Endothelial cell of umbilical vein (primary cell): ENCODE data around the gene PGGHG. TPM values are rescaled to one million over a fixed set of nuclear protein-coding genes. Genes with fewer than 3 reads are reported as not detected.

Experiments used
- BruUV-seq: library from RNA; stranded (reverse); fragments of 400-500 nt; replicated peaks from 2 replicates; lab custom pipeline; 2021; lab: Mats Ljungman, UMichigan
- CTCF ChIA-PET: fragments of 300-600, 350-600 bp; sonication (Branson Sonifier 250); formaldehyde crosslinking; loops from one replicate; lab custom pipeline; 2021; ENCODE audit warnings: antibody characterized with exemption, inconsistent platforms; lab: Charles Lee
- POLR2A ChIA-PET: fragments of 300-600, 350-600 bp; sonication (Branson Sonifier 250); formaldehyde crosslinking; loops from one replicate; lab custom pipeline; 2021; ENCODE audit warnings: antibody characterized with exemption, inconsistent platforms; lab: Charles Lee
- DNase-seq: peaks from one replicate; pipeline ENCODE4 v3.0.0-alpha.2; 2011; ENCODE audit warnings: low read depth, low spot score
- FAIRE-seq: peaks from 2 replicates; lab custom pipeline; 2011; peaks lifted over from hg19 to GRCh38; lab: Jason Lieb, UNC
- H2AFZ ChIP-seq: 2 replicates; pipeline ENCODE4 v1.6.0; 2012; ENCODE audit warnings: low read depth, low read length, control low read depth, inconsistent platforms
- H3K27ac ChIP-seq: 2 replicates; pipeline ENCODE4 v1.5.1; 2011; ENCODE audit warnings: low read depth, mild to moderate bottlenecking, control low read depth, low read length, moderate library complexity; ENCODE audit not compliant: insufficient read depth
- H3K27me3 ChIP-seq, 2 experiments: 2 replicates each; pipeline versions ENCODE4 v1.6.0 to v1.6.1; 2011; ENCODE audit warnings: low read length in 2 of 2, mixed read lengths in 1 of 2; ENCODE audit not compliant: control insufficient read depth in 2 of 2, insufficient read depth in 2 of 2
- H3K36me3 ChIP-seq, 2 experiments: 2 replicates in 1 of 2; 3 replicates in 1 of 2; pipeline ENCODE4 v1.5.1; 2011; ENCODE audit warnings: low read length in 2 of 2, mild to moderate bottlenecking in 1 of 2, moderate library complexity in 1 of 2; ENCODE audit not compliant: control insufficient read depth in 2 of 2, insufficient read depth in 2 of 2; ENCODE audit errors: extremely low read depth in 1 of 2
- H3K4me1 ChIP-seq: 3 replicates; pipeline ENCODE4 v1.5.1; 2011; ENCODE audit warnings: mild to moderate bottlenecking, low read length; ENCODE audit not compliant: control insufficient read depth, insufficient read depth; ENCODE audit errors: extremely low read depth
- H3K4me2 ChIP-seq: 2 replicates; pipeline ENCODE4 v1.6.1; 2011; ENCODE audit warnings: low read length, control low read depth, mixed read lengths; ENCODE audit not compliant: insufficient read depth
- H3K4me3 ChIP-seq, 3 experiments: fragments of 200-600 bp in 1 of 3; sonication (generic), shearing (Covaris generic) in 1 of 3; replicated peaks in 1 of 3; 2 replicates each; pipeline ENCODE4 v1.5.1; 2011 to 2016; ENCODE audit warnings: control low read depth in 3 of 3, low read length in 3 of 3, mild to moderate bottlenecking in 2 of 3, inconsistent platforms in 1 of 3, low read depth in 1 of 3, moderate library complexity in 1 of 3; ENCODE audit not compliant: insufficient read depth in 1 of 3
- H3K79me2 ChIP-seq: 2 replicates; pipeline ENCODE4 v1.6.0; 2012; ENCODE audit warnings: low read length, inconsistent platforms; ENCODE audit not compliant: control insufficient read depth, insufficient read depth
- H3K9ac ChIP-seq: replicated peaks from 2 replicates; pipeline ENCODE3; 2011; ENCODE audit warnings: low read length, control low read depth; ENCODE audit not compliant: insufficient read depth; ENCODE audit errors: extremely low read depth
- H3K9me1 ChIP-seq: replicated peaks from 3 replicates; pipeline ENCODE4 v1.6.0; 2011; ENCODE audit warnings: mild to moderate bottlenecking, low read length; ENCODE audit not compliant: control insufficient read depth, insufficient read depth; ENCODE audit errors: extremely low read depth
- H3K9me3 ChIP-seq: replicated peaks from 2 replicates; pipeline ENCODE4 v1.5.1; 2012; ENCODE audit warnings: low read length, inconsistent platforms; ENCODE audit not compliant: control insufficient read depth, insufficient read depth
- H4K20me1 ChIP-seq: replicated peaks from 2 replicates; pipeline ENCODE3; 2011; ENCODE audit warnings: mild to moderate bottlenecking, low read length; ENCODE audit not compliant: control insufficient read depth, insufficient read depth; ENCODE audit errors: extremely low read depth
- CTCF ChIP-seq, 2 donors: IDR thresholded peaks; 1 replicate in 1 of 2; 2 replicates in 1 of 2; pipeline ENCODE4 v1.5.1; 2011; ENCODE audit warnings: low read length in 2 of 2, mild to moderate bottlenecking in 2 of 2, moderate library complexity in 2 of 2, control low read depth in 1 of 2, inconsistent platforms in 1 of 2, low read depth in 1 of 2; ENCODE audit not compliant: insufficient read depth in 1 of 2; ENCODE audit errors: extremely low read depth in 1 of 2
- EZH2 ChIP-seq: IDR thresholded peaks from 2 replicates; pipeline ENCODE4 v1.6.1; 2012; ENCODE audit warnings: borderline replicate concordance, low read depth, mild to moderate bottlenecking, moderate library complexity, low read length, inconsistent platforms; ENCODE audit not compliant: severe bottlenecking
- FOS ChIP-seq: IDR thresholded peaks from 2 replicates; pipeline ENCODE4 v1.6.1; 2011; ENCODE audit warnings: mild to moderate bottlenecking, low read length, moderate library complexity, borderline replicate concordance; ENCODE audit not compliant: insufficient read depth
- GATA2 ChIP-seq: IDR thresholded peaks from 2 replicates; pipeline ENCODE4 v1.7.0; 2011; ENCODE audit warnings: low read depth, mild to moderate bottlenecking, moderate library complexity, mixed read lengths, low read length; ENCODE audit not compliant: insufficient read length, insufficient read depth
- JUN ChIP-seq: IDR thresholded peaks from 2 replicates; pipeline ENCODE4 v1.6.1; 2011; ENCODE audit warnings: borderline replicate concordance, low read depth; ENCODE audit not compliant: insufficient read length, insufficient read depth
- MAX ChIP-seq: IDR thresholded peaks from 2 replicates; pipeline ENCODE4 v1.6.1; 2011; ENCODE audit not compliant: insufficient read depth, insufficient read length
- MYC ChIP-seq: IDR thresholded peaks from one replicate; pipeline ENCODE4 v1.6.1; 2011; ENCODE audit warnings: mild to moderate bottlenecking, low read depth, low read length
- POLR2A ChIP-seq: IDR thresholded peaks from 2 replicates; pipeline ENCODE4 v1.6.1; 2012; ENCODE audit warnings: low read depth, mild to moderate bottlenecking, control low read depth, low read length
- POLR2AphosphoS5 ChIP-seq: IDR thresholded peaks from 2 replicates; pipeline ENCODE4 v1.6.1; 2012; ENCODE audit warnings: low read depth, mild to moderate bottlenecking, control low read depth, low read length, moderate library complexity; ENCODE audit not compliant: insufficient read depth
- dilution Hi-C: fragments of 300-500 bp; cut with MboI; formaldehyde crosslinking; loops from one replicate; pipeline ENCODE4 v1.15.0; 2019; ENCODE audit warnings: low sequenced_read_pairs; ENCODE audit not compliant: extremely low pct_ligation_motif_present
- intact Hi-C: fragments of 100-400 bp; cut with micrococcal nuclease; formaldehyde crosslinking; loops from one replicate; pipeline ENCODE4 v1.10.0; 2022
- polyA plus RNA-seq, 4 experiments: library from polyadenylated mRNA; depleted of rRNA in 3 of 4; stranded (reverse) in 3 of 4; unstranded in 1 of 4; fragments of >200 nt; gene quantifications; 2 replicates each; pipeline versions ENCODE4 v1.2.1 to v1.2.3, GENCODE V29; 2011 to 2012; ENCODE audit warnings: missing spikeins in 1 of 4
- total RNA-seq: library from RNA; stranded (reverse); gene quantifications from 2 replicates; pipeline ENCODE4 v1.2.3, GENCODE V29; 2021

Gene PGGHG
- total and polyA plus RNA-seq, 2 donors (not counting 3 experiments of a cell fraction or from before 2014, with no cell fraction given), result 31.6 to 42.4 TPM

- intact Hi-C loops (loop anchor here (1.0 to 5.0 kb wide), 4 partner anchors 69 to 211 kb away; partner anchors contain the start of genes BET1L, PSMD13, RIC8A and SIRT3), dilution Hi-C loops (no loop called here)
- Histone ChIP-seq H3K4me3 (no peak overlapping the region), H4K20me1 (no peaks in the 10 kb centered on the region), H3K27me3 (peaks cover 0 to 3% of the 10 kb centered on the region in 2 experiments), H3K79me2 (peaks cover 13% of the 10 kb centered on the region), H2AFZ (no peak overlapping the region), H3K9me3 (no peaks in the 10 kb centered on the region), H3K9ac (no peak overlapping the region), H3K9me1 (no peaks in the 10 kb centered on the region), H3K4me1 (peaks cover 15% of the 10 kb centered on the region), H3K27ac (no peak overlapping the region), H3K4me2 (no peak overlapping the region), H3K36me3 (no peaks in the 10 kb centered on the region)
- CTCF ChIA-PET, result interaction anchor here (0.8 to 4.3 kb wide), 9 partner anchors 12 to 143 kb away, joined by 4 to 79 read pairs (median 16); no protein-coding TSS in a partner anchor
- no TSS peak for BruUV-seq
- TF ChIP-seq POLR2AphosphoS5 (no peak), JUN (no peak), EZH2 (no peak), POLR2A (no peak), CTCF (IDR thresholded peaks at IDR 0.05; ENCODE audit: extremely low read depth in 1 of 2, insufficient read depth in 1 of 2, low read depth in 1 of 2, low read length in 2 of 2) (no peak), FOS (no peak), MAX (no peak), GATA2 (no peak), MYC (no peak)
- FAIRE-seq (no peak), DNase-seq (no peak)
- POLR2A ChIA-PET, result interaction anchor here (0.6 kb wide), 1 partner anchor 91 kb away, joined by 5 read pairs; no protein-coding TSS in a partner anchor
Measured at GRCh38 chr11:305844-306211, 16.9 kb downstream of the PGGHG start.
